SKM-1 treated with dmso at 0.1 percent for 144 hours (cell line): ENCODE measurements around the gene TMEM178A.

Experiments used
- DNase-seq: peaks from one replicate; lab custom pipeline; 2025; ENCODE audit not compliant: unreplicated experiment; lab: John Stamatoyannopoulos, UW

Gene TMEM178A

DNA sequence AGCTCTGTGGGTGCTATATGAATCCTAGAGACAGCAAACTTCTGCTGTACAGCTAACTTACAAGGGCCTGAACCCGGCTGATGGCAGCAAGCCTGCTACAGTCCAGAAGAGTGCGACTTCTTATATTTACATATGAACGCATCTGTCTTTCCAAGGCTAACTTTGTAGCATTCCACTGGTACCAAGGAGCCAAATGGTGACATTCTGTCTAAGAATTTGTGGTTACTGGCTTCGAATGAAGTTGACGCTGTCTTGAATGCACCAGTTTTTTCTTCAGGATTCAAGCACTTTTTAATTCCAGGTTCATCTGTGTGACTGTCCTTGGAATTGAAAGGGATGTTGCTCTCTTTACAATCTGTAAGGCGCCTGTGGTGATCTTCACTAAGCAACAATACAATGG is 70.9 kb downstream of the TMEM178A start:
- no peak for DNase-seq

DNA sequence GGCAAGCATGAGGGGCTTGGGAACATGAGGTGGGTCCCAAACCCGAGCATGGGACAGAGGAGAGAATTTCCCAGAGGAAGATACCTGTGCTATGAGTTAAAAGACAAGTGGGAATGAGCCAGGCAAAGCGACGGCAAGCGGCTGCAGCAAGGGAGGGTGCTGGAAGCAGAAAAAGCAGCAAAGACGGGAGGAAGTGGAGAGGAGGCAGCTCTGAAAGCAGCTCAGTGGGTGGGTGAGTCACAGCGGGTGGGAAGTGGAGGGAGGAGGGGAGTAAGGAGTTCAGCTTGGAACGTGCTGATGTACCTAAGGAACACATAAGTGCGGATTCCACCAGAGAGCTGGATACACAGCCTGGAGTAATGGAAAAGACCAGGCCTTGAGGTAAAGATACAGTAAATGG is 71.9 kb downstream of the TMEM178A start:
- no peak for DNase-seq

DNA sequence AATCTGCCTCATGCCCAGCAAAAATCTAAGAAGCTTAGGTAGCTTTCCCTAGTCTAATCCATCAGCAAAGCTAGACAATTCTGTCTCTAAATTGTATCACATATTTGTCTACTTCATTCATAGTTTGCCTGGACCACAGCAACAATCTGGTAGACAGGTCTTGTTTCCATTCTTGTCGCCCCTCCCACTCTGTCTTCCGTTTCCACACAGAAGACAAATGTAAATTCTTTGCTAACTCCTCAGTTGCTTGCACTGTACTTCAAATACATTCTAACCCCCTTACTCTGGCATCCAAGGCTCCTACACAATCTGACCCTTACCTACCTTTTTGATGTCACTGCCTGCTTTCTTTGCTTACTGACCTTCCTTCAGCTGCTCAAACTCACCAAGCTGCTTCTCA is 73.2 kb downstream of the TMEM178A start:
- no peak for DNase-seq

DNA sequence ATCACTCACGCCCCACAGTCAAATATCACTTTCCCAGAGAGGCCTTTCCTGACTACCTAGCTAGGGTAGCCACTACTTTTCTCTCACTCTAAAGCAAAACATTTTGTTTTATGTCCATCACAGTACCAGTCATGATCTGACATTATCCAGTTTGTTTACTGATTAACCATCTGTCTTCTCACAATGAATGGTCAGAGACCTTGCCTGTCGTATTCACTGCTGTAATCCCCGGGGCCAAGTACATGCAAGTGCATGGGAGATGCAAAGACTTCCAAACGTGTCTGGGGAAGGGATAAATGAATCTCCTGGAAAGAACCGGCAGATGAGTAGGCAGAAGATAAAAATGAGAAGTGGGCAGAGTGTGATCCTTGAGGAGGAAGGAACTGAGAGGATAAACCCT is 73.7 kb downstream of the TMEM178A start:
- no peak for DNase-seq

DNA sequence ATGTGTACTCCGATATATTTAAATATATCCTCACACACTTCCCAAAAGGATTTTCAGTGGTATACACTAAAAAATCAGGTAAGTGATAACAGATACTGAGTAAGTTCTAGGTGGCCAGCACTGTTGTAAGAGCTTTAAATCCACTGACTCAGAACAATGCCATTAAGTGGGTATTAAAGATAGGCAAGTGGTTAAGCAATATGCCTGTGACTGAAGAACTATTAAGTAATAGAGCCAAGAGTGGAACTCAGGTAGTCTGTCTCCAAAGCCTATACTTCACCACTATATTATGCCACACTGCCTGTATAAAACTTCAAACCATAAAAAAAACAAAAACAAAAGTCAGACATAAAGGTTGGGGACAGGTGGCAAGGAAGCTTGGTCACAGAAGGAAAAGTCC is 76.2 kb downstream of the TMEM178A start:
- DNase-seq, result no peak

DNA sequence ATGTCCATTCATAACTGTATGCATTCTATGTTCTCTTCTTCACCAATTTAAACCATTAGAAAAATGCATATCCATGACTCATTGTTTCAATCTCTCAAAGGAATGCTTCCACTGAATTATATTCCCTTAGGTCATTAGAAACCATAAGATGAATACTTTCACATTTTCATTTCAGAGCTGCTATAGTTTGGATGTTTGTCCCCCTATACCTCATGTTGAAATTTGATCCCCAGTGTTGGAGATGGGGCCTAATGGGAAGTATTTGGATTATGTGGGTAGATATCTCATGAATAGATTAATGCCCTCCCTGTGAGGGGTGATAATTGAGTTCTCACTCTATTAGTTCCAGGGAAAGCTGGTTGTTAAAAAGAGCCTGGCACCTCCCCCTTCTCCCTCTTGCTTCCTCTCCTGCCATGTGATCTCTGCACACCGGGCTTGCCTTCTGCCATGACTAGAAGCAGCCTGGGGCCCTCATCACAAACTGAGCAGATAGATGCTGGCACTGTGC is 77.6 kb downstream of the TMEM178A start:
- DNase-seq, result no peak

DNA sequence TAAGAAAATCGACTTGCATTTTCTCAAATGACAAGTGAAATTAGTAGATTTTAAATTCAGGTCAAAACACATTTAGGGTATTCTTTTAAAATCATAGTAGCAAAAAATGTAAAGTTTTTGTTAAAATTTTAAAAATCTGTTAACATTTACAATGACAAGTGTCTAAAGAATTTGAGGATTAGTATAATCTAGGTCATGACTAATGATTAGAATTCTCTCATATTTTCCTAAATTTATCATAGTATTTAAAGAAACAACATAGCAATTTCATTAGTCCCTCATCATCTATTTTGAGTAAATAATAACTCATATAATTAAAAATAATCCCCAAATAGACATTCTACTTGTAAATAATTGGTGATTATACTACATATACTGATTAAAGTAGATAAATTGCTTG is 89.7 kb downstream of the TMEM178A start:
- DNase-seq, result no peak

DNA sequence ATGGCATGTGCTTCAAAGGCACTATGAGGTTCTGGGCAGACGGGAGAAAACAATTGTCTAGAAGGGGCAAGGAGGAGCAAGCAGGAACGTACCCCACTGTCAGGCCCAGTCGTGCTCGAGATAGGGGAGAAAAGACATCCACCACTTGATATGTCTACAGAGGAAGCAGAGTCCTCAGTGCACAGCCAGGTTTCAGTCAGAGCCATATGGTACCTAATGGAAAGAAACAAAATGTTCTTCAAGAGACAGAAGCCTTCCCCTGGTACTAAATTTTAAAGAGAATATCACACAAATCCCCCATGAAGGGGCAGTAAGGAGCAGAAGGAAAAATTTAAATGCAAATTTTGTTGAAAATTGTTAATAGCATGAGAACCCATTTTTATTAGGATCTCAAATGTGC is 91.4 kb downstream of the TMEM178A start:
- no peak for DNase-seq

DNA sequence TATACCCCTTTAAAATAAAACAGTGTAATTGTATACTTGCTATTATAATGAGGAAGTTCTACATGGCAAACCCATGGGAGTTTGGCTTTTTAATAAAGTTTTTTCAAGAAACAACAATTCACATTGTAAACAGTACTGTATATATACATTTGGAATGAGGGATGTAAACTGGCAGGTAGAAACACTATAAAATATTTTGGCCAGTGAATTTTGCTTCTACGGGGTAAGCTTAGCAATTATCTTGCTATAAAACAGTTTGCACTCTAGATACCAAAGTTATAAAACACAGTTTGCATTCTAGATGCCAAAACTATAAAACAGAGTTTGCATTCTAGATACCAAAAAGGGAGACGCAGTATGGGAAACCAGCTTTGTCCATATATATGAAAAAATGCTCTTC is 96.7 kb downstream of the TMEM178A start:
- no peak for DNase-seq
